Measurements from ENCODE around the gene PBRM1. TPM values are rescaled to one million over a fixed set of nuclear protein-coding genes. Genes with fewer than 3 reads are reported as not detected.

The PBRM1 gene
- total RNA-seq, 1 donor from 2014 or later, result 116 TPM

GRCh38 chr3:52685285-52685708, 416 bp downstream of the PBRM1 start:
- H3K27me3 Mint-ChIP-seq (ENCODE audit: insufficient read depth, low read depth), result peaks cover 2% of the 10 kb centered on the region

GRCh38 chr3:52684184-52684583, 1.5 kb downstream of the PBRM1 start:
- Histone ChIP-seq H3K9me3 (ENCODE audit: low read depth) (no peaks in the 10 kb centered on the region), H3K4me3 (peak overlapping the region; percentile 90), H4K20me1 (ENCODE audit: low read depth) (peaks cover 17% of the 10 kb centered on the region), H2AFZ (replicated peaks) (no peak overlapping the region), H3K4me2 (peak overlapping the region; percentile 79), H3F3A (ENCODE audit: low read depth) (peaks cover 23% of the 10 kb centered on the region), H3K79me2 (ENCODE audit: low read depth) (peaks cover 95% of the 10 kb centered on the region), H3K4me1 (peaks cover 21% of the 10 kb centered on the region), H3K27me3 (no peaks in the 10 kb centered on the region), H3K9ac (peak overlapping the region; percentile 46), H3K36me3 (peaks cover 23% of the 10 kb centered on the region), H3K27ac (no peak overlapping the region)
- no peak for DNase-seq (ENCODE audit: low spot score)
- H3K36me3 Mint-ChIP-seq, result peaks cover 15% of the 10 kb centered on the region
- no peak overlapping the region for H3K27ac Mint-ChIP-seq
- TF ChIP-seq EZH2phosphoT487 (IDR thresholded peaks at IDR 0.05) (no peak), EZH2 (IDR thresholded peaks at IDR 0.05) (no peak), CTCF (IDR thresholded peaks at IDR 0.05) (no peak)
- H3K9me3 Mint-ChIP-seq, result no peaks in the 10 kb centered on the region
- H3K4me3 Mint-ChIP-seq, result peak overlapping the region; percentile 92
- peaks cover 2% of the 10 kb centered on the region for H3K27me3 Mint-ChIP-seq (ENCODE audit: insufficient read depth, low read depth)
- peaks cover 31% of the 10 kb centered on the region for H3K4me1 Mint-ChIP-seq

More at GRCh38 chr3:52685285-52685708, 416 bp downstream of the PBRM1 start:
- H3K4me3 Mint-ChIP-seq, result peak overlapping the region; percentile 92
- H3K4me3 ChIP-seq, result peak overlapping the region; percentile 90
- peaks cover 21% of the 10 kb centered on the region for H3K4me1 ChIP-seq
- H3K4me1 Mint-ChIP-seq, result peaks cover 31% of the 10 kb centered on the region
- peak overlapping the region; percentile 46 for H3K9ac ChIP-seq
- H3K9me3 Mint-ChIP-seq, result no peaks in the 10 kb centered on the region
- H3K79me2 ChIP-seq (ENCODE audit: low read depth), result peaks cover 95% of the 10 kb centered on the region
- H3K27ac Mint-ChIP-seq, result peak overlapping the region; percentile 74
- DNase-seq (ENCODE audit: low spot score), result peak; percentile 92
- H3K9me3 ChIP-seq (ENCODE audit: low read depth), result no peaks in the 10 kb centered on the region
- H3K4me2 ChIP-seq, result peak overlapping the region; percentile 97
- H4K20me1 ChIP-seq (ENCODE audit: low read depth), result peaks cover 17% of the 10 kb centered on the region
- peak overlapping the region; percentile 96 for H3K27ac ChIP-seq
- peak overlapping the region; percentile 30 for H2AFZ ChIP-seq (replicated peaks)
- TF ChIP-seq CTCF (IDR thresholded peaks at IDR 0.05) (no peak), EZH2phosphoT487 (IDR thresholded peaks at IDR 0.05) (no peak), EZH2 (IDR thresholded peaks at IDR 0.05) (no peak)
- H3K36me3 Mint-ChIP-seq, result peaks cover 17% of the 10 kb centered on the region
- peaks cover 34% of the 10 kb centered on the region for H3F3A ChIP-seq (ENCODE audit: low read depth)
- peaks cover 24% of the 10 kb centered on the region for H3K36me3 ChIP-seq
- no peaks in the 10 kb centered on the region for H3K27me3 ChIP-seq

GRCh38 chr3:52683611-52684010, 2.1 kb downstream of the PBRM1 start:
- Histone ChIP-seq H4K20me1 (ENCODE audit: low read depth) (peaks cover 17% of the 10 kb centered on the region), H3K9me3 (ENCODE audit: low read depth) (no peaks in the 10 kb centered on the region), H3K4me1 (peaks cover 21% of the 10 kb centered on the region), H3K27me3 (no peaks in the 10 kb centered on the region), H3K9ac (no peak overlapping the region), H3K27ac (peak overlapping the region; percentile 5), H3K4me3 (no peak overlapping the region), H3F3A (ENCODE audit: low read depth) (peaks cover 17% of the 10 kb centered on the region), H2AFZ (replicated peaks) (no peak overlapping the region), H3K4me2 (no peak overlapping the region), H3K79me2 (ENCODE audit: low read depth) (peaks cover 92% of the 10 kb centered on the region), H3K36me3 (peaks cover 20% of the 10 kb centered on the region)
- DNase-seq (ENCODE audit: low spot score), result no peak
- TF ChIP-seq EZH2 (IDR thresholded peaks at IDR 0.05) (no peak), CTCF (IDR thresholded peaks at IDR 0.05) (no peak), EZH2phosphoT487 (IDR thresholded peaks at IDR 0.05) (no peak)
- Mint-ChIP-seq H3K4me3 (no peak overlapping the region), H3K4me1 (peaks cover 31% of the 10 kb centered on the region), H3K27ac (no peak overlapping the region), H3K9me3 (no peaks in the 10 kb centered on the region), H3K36me3 (peaks cover 17% of the 10 kb centered on the region), H3K27me3 (ENCODE audit: insufficient read depth, low read depth) (peaks cover 2% of the 10 kb centered on the region)

All from neural progenitor cell (in vitro differentiated cells).